Gastroesophageal sphincter (tissue), 4 donors: ENCODE results near the gene VAV2. TPM values are rescaled to one million over a fixed set of nuclear protein-coding genes. Genes with fewer than 3 reads are reported as not detected.

Source experiments
- ATAC-seq: fragments of 150-250 bp; one replicate; pipeline ENCODE4 v1.9.1; 2016; ENCODE audit warnings: mild to moderate bottlenecking, moderate library complexity
- H3K27ac ChIP-seq, 4 donors: fragments of 200-600 bp; sonication (generic) in 3 of 4; 1 replicate in 3 of 4; 2 replicates in 1 of 4; pipeline ENCODE4 v1.5.1; 2016 to 2019
- H3K27me3 ChIP-seq: fragments of 200-600 bp; sonication (generic); one replicate; pipeline ENCODE4 v1.5.1; 2019
- H3K36me3 ChIP-seq, 2 donors: fragments of 200-600 bp; sonication (generic); one replicate each; pipeline ENCODE4 v1.5.1; 2019; ENCODE audit warnings: control low read depth in 1 of 2
- H3K4me1 ChIP-seq, 3 donors: fragments of 200-600 bp; sonication (generic); 1 replicate in 2 of 3; 2 replicates in 1 of 3; pipeline ENCODE4 v1.5.1; 2016 to 2019; ENCODE audit warnings: control low read depth in 2 of 3
- H3K4me3 ChIP-seq, 2 donors: fragments of 200-600 bp; sonication (generic); one replicate each; pipeline ENCODE4 v1.5.1; 2019; ENCODE audit warnings: mild to moderate bottlenecking in 1 of 2, moderate library complexity in 1 of 2
- H3K9me3 ChIP-seq, 3 donors: fragments of 200-600 bp; sonication (generic); one replicate each; pipeline ENCODE4 v1.5.1; 2017 to 2019; ENCODE audit warnings: control low read depth in 2 of 3
- CTCF ChIP-seq, 4 experiments: fragments of 200-600 bp in 2 of 4; fragments of 450-650 bp in 2 of 4; sonication (generic) in 1 of 4; IDR thresholded peaks; one replicate each; pipeline ENCODE4 v1.5.1; 2017 to 2019; ENCODE audit warnings: antibody characterized with exemption in 4 of 4, mild to moderate bottlenecking in 2 of 4, moderate library complexity in 2 of 4
- EP300 ChIP-seq: sonication (generic); formaldehyde crosslinking; IDR thresholded peaks from one replicate; pipeline ENCODE4 v1.6.1; 2017; ENCODE audit warnings: antibody characterized with exemption, mild to moderate bottlenecking
- POLR2A ChIP-seq, 2 donors: fragments of 450-650 bp; IDR thresholded peaks; one replicate each; pipeline ENCODE4 v1.6.1; 2017; ENCODE audit warnings: antibody characterized with exemption in 2 of 2, mild to moderate bottlenecking in 2 of 2, moderate library complexity in 1 of 2
- POLR2AphosphoS5 ChIP-seq: sonication (generic); formaldehyde crosslinking; IDR thresholded peaks from one replicate; pipeline ENCODE4 v1.6.1; 2017; ENCODE audit warnings: antibody characterized with exemption
- WGBS, 2 donors: methylation state at CpG; one replicate each; pipeline ENCODE4 v1.1.5; 2018; ENCODE audit warnings: low coverage in 1 of 2; 5-methylcytosine and 5-hydroxymethylcytosine counted together
- total RNA-seq, 4 donors: library from RNA; depleted of rRNA; stranded (reverse); fragments of >200 nt; gene quantifications; one replicate each; pipeline ENCODE4 v1.1.0, GENCODE V29; 2016

VAV2 gene
- total RNA-seq, 4 donors from 2014 or later = 7.7 to 16.8 (median 8.9) TPM

GRCh38 chr9:133996531-133997520 lies 4.7 kb upstream of the VAV2 start:
- WGBS, 2 donors = 43 to 75% methylated on average over 4 to 13 of the region's 24 CpGs
- H3K36me3 ChIP-seq = no peaks in the 10 kb centered on the region
- H3K27me3 ChIP-seq = peaks cover 30% of the 10 kb centered on the region
- no peak for ATAC-seq
- TF ChIP-seq POLR2A (IDR thresholded peaks at IDR 0.05) (no peak), CTCF (IDR thresholded peaks at IDR 0.05) (no peak), EP300 (no peak), POLR2AphosphoS5 (no peak)
- peaks cover 0 to 19% (median 9%) of the 10 kb centered on the region in 3 donors for H3K4me1 ChIP-seq
- H3K27ac ChIP-seq = no peak overlapping the region
- no peaks in the 10 kb centered on the region for H3K9me3 ChIP-seq
- no peak overlapping the region for H3K4me3 ChIP-seq

- no peak for ATAC-seq
- Histone ChIP-seq H3K4me3 (no peak overlapping the region), H3K27ac (no peak overlapping the region), H3K27me3 (peaks cover 24% of the 10 kb centered on the region), H3K36me3 (no peaks in the 10 kb centered on the region), H3K9me3 (no peaks in the 10 kb centered on the region), H3K4me1 (peaks cover 0 to 34% (median 18%) of the 10 kb centered on the region in 3 donors)
- 47 to 49% methylated on average over 6 to 10 of the region's 17 CpGs for WGBS, 2 donors
- TF ChIP-seq POLR2A (IDR thresholded peaks at IDR 0.05) (no peak), POLR2AphosphoS5 (no peak), EP300 (no peak), CTCF (IDR thresholded peaks at IDR 0.05) (no peak)
Measured at GRCh38 chr9:133995012-133995896, 3.1 kb upstream of the VAV2 start.

- no CpG with 5 or more reads among the region's 11 CpGs for WGBS, 2 donors
- H3K36me3 ChIP-seq = no peaks in the 10 kb centered on the region
Measured at GRCh38 chr9:133994353-133995011, 2.4 kb upstream of the VAV2 start.

More at GRCh38 chr9:133994353-133995011, 2.4 kb upstream of the VAV2 start:
- no peak for TF ChIP-seq POLR2A (IDR thresholded peaks at IDR 0.05)
- peak in 3 of 4 experiments; percentile 96 to 99 (median 99) for TF ChIP-seq CTCF (IDR thresholded peaks at IDR 0.05)
- no peak for TF ChIP-seq EP300
- peak overlapping the region in 3 of 4 donors; percentile 88 to 96 (median 93) for H3K27ac ChIP-seq
- peaks cover 24% of the 10 kb centered on the region for H3K27me3 ChIP-seq
- ATAC-seq = peak; percentile 47
- H3K4me1 ChIP-seq = peaks cover 0 to 40% (median 18%) of the 10 kb centered on the region in 3 donors
- no peak overlapping the region for H3K4me3 ChIP-seq
- no peaks in the 10 kb centered on the region for H3K9me3 ChIP-seq
